HG02970 (cell line): ENCODE results near the gene CCKAR.

Source experiments
- ATAC-seq: cut with Tn5 transposase; IDR thresholded peaks from one replicate; pipeline ENCODE4 v1.9.1; 2021; ENCODE audit warnings: mild to moderate bottlenecking, moderate library complexity, moderate number of reproducible peaks; ENCODE audit not compliant: unreplicated experiment, low FRiP score

CCKAR gene

GRCh38 chr4:26491449-26492170 is 1.3 kb upstream of the CCKAR start:
- no peak for ATAC-seq

- no peak for ATAC-seq
Measured at GRCh38 chr4:26490960-26491284, 638 bp upstream of the CCKAR start.

GRCh38 chr4:26489101-26489985 is 941 bp downstream of the CCKAR start:
- no peak for ATAC-seq

- no peak for ATAC-seq
Measured at GRCh38 chr4:26485684-26486083, 4.6 kb downstream of the CCKAR start.

- no peak for ATAC-seq
Measured at GRCh38 chr4:26484516-26484915, 5.8 kb downstream of the CCKAR start.

GRCh38 chr4:26484032-26484515 is 6.2 kb downstream of the CCKAR start:
- no peak for ATAC-seq

GRCh38 chr4:26482508-26483462 is 7.5 kb downstream of the CCKAR start:
- no peak for ATAC-seq

- ATAC-seq = no peak
Measured at GRCh38 chr4:26478330-26478729, 12.0 kb downstream of the CCKAR start.

- ATAC-seq = no peak
Measured at GRCh38 chr4:26476545-26476944, 13.7 kb downstream of the CCKAR start.

GRCh38 chr4:26475716-26476115 is 14.6 kb downstream of the CCKAR start:
- no peak for ATAC-seq

- no peak for ATAC-seq
Measured at GRCh38 chr4:26474551-26474950, 15.7 kb downstream of the CCKAR start.

- no peak for ATAC-seq
Measured at GRCh38 chr4:26473893-26474292, 16.4 kb downstream of the CCKAR start.

GRCh38 chr4:26471890-26472289 is 18.4 kb downstream of the CCKAR start:
- no peak for ATAC-seq

- ATAC-seq = no peak
Measured at GRCh38 chr4:26468977-26469376, 21.3 kb downstream of the CCKAR start.

GRCh38 chr4:26468283-26468949 is 21.9 kb downstream of the CCKAR start:
- no peak for ATAC-seq

GRCh38 chr4:26467724-26468123 is 22.6 kb downstream of the CCKAR start:
- ATAC-seq = no peak

GRCh38 chr4:26466578-26467270 is 23.6 kb downstream of the CCKAR start:
- ATAC-seq = no peak

GRCh38 chr4:26464420-26465095 is 25.7 kb downstream of the CCKAR start:
- no peak for ATAC-seq

- ATAC-seq = no peak
Measured at GRCh38 chr4:26463386-26463785, 26.9 kb downstream of the CCKAR start.
